NCI-H510A (cell line): ENCODE results near the gene RLN3.
"Not testable (repeated sequence)": the region's sequence is repeated elsewhere in the genome, so short reads cannot be mapped to it uniquely, and the experiment has no call there.

Source experiments
- DNase-seq: peaks from one replicate; lab custom pipeline; 2025; lab: John Stamatoyannopoulos, UW

The RLN3 gene

DNA sequence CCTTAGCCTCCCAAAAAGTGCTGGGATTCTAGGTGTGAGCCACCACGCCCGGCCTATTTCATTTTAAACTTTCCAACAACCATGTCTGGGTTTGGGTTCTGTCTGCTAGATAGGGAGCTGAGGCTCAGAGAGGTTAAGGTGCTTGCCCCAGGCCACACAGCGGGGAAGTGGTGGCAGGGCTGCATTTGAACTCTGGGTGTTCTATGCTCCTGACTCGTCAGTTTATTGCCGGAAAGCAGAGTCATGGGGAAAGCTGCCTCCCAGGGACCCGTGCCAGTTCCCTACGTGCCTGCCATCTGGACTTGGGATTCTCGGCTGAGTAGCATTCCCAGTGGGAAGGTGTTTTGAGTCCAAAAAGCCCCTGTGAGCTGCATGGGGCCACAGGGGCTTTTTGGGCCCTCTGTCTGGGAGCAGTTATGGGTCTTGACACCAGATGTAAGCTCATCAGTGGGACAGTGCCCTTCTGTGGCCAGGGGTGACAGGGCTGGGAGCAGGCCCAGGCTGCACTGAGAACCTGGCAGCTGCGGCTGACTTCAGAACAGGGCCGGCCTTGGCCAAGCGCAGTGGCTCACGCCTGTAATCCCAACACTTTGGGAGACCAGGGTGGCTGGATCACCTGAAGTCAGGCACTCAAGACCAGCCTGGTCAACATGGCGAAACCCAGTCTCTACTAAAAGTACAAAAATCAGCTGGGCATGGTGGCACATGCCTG, 32.8 kb upstream of the RLN3 start:
- no peak for DNase-seq

DNA sequence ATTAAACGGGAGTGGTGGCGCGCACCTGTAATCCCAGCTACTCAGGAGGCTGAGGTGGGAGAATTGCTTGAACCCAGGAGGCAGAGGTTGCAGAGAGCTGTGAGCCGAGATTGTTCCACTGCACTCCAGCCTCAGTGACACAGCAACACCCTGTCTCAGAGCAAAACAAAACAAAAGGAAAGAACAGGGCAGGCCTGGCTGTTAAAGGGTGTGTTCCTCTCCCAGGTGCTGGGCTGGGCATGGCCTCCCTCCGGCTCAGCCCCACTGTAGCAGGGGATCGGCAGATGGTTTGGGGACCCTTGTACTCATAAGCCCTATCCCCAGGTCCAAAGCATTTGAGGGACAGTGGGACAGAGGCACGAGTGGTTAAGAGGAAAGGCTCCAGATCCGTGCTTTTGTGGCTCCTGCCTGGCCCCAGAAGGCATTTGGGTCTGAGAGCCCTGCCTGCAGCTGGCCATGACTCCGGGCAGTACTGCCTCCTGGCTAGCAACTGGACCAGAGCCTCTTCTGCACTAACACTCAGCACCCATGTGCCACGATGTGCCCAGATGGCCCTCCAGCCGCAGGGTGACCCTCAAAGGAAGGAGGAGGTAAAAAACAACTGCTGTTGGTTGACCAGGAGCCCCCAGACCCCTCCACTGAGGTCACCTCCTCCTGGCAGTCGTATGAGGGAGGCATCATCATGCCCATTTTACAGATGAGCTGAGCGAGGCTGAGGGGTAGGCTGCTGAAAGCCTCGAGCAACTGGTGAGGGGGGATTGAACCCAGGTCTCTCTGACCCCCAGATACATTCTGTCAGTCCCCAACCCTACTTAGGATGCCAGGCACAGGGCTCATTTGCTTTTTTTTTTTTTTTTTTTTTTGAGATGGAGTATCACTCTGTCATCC, 31.8 kb upstream of the RLN3 start:
- DNase-seq, result no peak

DNA sequence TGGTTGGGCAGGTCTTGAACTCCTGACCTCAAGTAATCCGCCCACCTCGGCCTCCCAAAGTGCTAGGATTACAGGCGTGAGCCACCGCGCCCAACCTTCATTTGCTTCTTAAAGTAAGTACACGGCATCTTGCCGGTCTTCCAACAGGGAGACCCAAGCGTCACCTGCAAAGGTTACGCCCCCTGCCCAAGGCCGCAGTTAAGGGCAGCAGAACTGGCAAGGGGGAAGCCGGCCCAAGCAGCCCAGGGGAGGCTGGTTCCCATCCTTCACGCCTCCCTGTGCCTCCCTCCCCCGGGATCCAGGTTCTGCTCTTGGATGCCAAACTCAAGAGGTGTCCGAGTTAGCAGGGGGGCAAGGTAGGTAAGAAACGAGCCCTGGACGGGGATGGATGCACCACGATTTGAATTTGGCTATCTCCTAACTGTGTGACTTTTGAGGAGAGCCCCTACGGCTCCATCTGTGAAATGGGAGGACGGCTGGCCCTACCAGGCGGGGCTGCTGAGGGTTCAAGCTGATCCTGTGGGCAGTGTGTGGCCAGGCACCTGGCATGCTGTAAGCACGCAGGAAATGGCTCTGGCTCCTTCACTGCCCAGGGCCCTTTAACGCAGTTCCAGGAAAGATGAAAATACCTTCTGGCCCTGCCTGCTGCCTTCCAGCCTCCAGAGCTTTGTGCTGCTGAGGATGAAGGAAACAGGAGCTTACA, 30.9 kb upstream of the RLN3 start:
- DNase-seq, result no peak

DNA sequence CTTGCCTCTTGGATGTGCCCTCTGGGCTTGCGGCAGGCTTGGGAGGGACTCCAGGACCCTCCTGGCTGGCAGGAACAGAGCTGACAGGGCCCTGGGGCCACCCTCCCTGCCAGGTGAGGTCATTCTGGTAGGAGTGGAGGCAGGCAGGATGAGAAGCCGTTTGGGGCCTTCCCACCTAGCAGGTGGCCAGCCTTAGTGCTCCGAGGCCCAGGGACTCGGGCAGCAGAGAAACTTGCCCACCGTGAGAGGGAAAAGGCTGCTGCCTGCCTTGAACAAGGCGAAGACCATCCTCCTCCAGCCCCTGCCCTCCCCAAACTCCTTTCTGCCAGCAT, 30.4 kb upstream of the RLN3 start:
- DNase-seq, result no peak

DNA sequence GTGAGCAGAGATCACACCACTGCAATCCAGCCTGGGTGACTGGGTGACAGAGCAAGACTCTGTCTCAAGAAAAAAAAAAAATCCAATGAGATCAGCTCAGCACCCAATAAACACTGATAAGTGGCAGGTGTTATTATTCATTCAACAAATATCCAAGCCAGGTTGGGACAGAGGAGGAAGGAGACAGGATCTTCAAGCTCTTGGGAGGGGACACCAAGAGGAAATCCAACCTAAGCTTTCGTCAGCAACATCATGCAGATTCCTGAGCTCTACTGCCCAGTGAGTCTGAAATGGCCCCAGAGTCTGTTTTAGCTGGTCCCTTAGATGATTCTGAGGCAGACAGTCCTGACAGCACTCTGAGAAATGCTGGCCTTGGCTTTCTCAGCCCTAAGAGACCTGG, 29.5 kb upstream of the RLN3 start:
- DNase-seq, result no peak

DNA sequence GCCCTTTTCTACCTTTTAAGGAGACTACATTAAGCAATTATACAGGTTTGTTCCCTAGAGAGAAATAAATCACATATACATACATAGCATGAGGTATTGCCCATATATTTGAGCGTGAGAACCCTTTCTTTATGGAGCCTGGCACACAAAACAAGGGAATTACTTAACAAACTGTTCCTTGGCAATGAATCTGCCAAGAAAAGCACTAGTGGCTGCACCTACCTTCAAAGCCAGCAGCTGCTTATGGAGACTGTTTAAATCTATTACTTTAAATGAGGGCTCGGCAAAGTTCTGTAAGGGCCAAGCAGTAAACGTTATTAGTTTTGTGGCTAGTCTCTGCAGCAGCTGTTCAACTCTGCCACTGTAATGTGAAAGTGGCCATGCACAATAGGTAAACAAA, 28.9 kb upstream of the RLN3 start:
- no peak for DNase-seq

DNA sequence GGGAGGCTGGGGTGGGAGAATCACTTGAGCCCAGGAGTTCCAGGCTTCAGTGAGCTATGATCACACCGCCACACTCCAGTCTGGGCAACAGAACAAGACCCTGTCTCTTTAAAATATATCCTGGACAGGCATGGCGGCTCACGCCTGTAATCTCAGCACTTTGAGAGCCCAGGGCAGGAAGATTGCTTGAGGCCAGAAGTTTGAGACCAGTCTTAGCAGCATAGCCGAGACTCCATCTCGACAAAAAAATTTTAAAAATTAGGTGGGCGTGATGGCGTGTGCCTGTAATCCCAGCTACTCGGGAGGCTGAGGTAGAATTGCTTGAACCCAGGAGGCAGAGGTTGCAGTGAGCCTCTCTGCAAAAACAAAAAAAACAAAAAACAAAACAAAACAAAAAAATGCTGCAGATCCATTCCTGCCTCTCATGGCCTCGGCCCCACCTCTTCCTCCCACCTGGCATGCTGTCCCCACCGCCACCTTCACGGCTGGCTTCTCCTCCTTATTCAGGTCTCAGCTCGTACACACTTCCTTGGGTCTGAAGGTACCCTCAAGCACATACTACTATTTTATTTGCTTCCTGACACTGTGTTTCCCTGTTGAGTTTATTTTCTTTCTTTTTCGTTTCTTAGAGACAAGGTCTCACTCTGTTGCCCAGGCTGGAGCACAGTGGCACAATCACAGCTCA, 27.1 kb upstream of the RLN3 start:
- DNase-seq, result no peak

DNA sequence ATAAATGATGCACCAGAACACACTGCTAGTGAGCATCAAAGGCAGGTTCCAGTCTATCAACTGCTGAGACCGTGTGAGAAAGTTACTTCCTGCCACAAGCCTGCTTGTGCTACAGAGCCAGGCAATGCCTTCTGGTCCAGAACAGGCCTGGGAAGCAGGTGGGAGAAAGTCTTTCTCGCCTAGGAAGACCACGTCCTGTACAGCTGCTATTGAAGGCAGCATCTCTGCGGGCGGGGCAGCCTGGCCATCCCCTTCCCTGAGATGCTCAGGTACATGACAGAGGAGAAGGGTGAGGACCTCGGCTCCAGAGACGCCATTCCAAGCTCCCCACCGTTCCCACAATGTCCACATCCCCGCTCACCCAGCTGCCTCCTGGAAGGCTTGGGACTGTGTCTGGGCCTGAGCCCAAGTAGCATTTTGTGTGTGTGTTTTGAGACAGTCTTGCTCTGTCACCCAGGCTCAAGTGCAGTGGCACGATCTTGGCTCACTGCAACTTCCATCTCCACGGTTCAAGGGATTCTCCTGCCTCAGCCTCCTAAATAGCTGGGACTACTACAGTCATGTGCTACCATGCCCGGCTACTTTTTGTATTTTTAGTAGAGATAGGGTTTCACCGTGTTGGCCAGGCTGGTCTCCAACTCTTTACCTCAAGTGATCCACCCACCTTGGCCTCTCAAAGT, 25.2 kb upstream of the RLN3 start:
- DNase-seq, result no peak

DNA sequence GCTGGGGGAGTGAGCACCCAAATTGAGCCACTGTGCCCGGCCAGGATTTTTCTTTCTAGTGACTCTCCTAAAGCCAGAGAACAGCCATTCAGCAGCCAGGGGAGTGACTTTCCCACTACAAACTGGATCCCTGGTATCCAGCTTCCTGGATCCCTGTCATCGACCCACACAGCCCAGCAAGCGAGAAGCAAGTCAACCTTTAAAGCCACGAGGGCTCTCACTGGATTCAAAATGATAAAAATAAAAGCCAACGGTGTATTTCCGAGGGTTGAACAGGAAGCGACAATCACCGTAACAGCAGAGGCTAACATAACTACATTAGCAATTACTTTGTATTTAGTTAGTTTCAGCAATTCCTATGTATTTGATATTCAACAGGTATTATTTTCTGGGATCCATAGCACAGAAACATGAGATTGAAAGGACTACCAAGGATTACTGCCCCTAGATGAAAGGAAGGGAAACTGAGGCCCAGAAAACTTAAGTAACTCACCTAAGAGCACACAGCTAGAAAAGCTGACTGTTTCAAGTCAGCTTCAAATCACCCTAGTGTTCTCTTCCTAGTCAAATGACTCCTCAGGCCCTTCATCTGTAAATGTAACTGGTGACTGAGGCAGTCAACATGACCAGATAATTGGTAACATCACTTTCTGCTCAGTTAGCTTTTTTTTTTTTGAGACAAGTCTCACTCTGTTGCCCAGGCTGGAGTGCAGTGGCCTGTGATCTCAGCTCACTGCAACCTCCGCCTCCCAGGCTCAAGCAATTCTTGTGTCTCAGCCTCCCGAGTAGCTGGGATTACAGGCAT, 24.5 kb upstream of the RLN3 start:
- DNase-seq, result no peak

DNA sequence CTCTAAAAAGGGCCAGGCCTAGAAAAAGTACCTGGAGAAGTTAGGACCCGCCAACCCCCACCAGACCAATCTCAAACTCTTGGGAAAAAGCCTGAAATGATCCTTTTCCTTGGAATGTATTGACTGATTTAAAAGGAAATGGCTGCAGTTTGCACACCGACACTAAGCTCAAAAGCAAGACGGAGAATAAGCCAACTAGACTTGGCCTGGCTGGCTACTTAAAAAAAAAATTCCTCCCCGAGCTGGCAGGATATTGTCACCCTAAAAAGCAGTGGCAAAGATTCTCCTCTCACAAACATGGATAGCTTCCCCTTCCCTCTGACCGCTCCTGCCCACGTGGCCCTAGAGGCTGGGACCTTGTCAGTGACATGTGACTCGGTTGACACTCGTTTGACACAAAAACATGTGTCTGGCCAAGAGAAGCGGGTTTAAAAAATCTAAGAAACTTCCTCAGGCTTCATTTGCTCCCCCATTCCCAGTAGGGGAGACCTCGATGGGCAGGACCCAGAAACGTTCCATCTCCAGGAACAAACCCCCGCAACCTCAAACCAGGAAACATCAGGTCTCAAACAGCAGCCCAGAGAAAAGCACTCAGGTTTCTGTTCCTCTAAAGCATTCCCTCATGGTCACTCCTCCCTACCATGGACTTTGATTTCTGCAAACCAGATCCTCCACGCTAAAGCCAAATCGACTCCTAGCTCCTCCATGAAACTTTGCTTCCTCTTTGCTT, 23.2 kb upstream of the RLN3 start:
- DNase-seq, result no peak

DNA sequence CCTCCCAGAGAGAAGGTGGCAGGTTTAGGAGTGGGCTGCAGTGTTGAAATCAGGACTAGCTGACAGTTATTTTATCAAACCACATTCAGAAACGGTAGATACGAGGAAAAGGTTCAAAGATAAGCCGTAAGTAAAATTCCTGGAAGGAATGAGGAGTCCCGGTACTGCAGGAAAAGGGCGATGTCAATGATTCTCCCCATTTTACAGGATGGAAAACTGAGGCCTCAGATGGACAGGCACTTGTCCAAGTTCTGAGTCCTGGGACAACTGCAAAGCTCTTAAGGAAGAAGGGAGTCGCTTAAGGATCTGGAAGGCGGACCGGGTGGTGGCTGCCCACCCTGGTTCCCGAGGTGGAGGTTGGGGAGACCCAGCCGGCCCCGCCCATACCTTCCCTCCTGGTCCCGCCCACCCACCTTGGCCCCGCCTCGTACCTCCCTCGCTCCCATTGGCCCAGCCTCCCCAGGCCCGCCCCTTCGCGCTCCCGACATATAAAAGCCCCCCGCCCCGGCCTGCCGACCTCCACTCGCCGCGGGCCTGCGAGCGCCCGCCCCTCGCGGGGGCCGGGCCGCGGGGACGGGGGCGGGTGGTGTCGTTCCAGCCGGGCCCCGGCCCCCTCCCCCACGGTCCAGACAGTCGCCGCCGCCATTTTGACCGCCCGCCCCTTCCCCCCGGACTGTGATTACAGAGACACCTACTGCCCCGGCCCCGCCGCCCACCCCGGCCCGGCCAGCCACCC, 22.4 kb upstream of the RLN3 start:
- DNase-seq, result peak; percentile 66

DNA sequence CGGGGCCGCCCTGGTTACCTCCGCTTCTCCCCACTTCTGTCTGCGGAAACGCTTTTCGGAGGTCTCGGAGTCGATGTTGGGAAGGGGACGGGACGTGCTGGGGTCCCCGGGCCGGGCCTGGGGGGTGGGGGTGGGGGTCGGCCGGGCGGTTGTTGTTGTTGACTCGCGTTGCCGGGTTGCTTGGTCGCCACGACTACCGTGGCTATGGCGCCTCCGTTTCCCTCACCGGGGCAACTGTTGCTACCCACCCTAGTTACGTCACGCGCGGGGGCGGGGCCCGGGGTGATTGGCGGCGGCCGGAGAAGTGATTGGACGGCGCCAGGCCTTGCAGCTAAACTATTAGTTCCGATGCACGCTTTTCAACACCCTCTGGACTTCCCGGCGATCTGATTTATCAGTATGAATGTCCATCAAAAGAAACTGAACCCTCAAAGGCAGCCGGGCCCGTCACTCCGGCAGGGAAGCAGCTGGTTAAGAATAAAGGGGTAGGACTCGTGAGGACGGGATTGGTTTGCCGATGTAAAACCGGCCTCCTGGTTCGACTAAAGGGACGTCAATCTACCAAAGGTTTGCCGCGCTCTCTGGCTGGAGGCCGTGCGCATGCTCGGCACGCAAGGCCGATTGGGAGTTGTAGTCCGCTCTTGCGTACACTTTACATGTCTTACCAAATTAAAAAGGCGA, 21.7 kb upstream of the RLN3 start, which contains the start of gene RFX1:
Gene RFX1 (minus strand): TSS at position 236 of the 681 bp plus-strand sequence. CDS start 12,477 bp downstream, outside the sequence.
- peak; percentile 98 for DNase-seq

DNA sequence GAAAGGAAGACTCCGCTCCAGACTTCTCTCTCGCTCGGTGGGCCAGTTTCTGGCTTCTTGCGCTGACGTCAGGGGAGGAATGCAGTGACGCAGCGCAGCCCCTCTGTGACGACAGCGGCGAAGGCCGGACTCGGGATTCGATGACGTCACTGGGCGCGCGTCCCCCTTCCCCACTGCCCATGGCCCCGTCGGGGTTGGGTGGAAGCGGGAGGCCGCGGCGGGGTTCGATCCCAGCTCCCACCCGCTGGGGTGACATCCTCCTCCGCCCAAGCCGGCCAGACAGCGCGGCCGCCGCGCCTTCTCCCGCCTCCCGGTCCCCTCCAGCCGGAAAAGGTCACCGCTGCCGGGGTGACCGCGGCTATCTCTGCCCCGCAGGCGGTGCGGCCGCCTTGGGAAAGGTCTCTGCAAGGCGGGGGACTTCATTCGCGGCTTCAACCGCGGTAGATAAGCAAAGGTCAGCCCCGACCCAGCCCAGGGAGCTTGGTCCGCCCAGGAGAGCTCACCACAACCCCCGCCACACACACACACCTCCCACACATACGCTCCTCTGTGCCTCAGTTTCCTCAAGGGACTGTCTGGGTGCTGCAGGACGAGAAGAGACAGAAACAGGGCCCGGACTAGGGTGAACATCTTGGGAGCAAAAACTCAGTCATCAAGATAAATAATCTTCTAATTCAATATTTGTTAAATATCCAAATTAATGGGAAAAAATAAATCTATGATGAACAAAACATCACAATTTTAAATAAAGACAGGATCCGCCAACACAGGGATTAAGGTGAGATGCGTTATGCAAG, 21.0 kb upstream of the RLN3 start:
- peak; percentile 86 for DNase-seq

DNA sequence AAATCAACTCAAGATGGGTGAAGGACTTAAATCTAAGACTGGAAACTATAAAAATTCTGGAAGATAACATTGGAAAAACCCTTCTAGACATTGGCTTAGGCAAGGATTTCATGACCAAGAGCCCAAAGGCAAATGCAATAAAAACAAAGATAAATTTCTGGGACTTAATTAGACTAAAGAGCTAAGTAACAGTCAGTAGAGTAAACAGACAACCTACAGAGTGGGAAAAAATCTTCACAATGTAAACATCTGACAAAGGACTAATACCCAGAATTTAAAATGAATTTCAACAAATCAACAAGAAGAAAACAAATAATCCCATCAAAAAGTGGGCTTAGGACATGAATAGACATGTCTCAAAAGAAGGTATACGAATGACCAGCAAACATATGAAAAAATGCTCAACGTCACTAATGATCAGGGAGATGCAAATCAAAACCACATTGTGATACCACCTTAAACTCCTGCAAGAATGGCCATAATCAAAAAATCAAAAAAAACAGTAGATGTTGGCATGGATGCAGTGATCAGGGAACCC, 15.5 kb upstream of the RLN3 start:
- no peak for DNase-seq

DNA sequence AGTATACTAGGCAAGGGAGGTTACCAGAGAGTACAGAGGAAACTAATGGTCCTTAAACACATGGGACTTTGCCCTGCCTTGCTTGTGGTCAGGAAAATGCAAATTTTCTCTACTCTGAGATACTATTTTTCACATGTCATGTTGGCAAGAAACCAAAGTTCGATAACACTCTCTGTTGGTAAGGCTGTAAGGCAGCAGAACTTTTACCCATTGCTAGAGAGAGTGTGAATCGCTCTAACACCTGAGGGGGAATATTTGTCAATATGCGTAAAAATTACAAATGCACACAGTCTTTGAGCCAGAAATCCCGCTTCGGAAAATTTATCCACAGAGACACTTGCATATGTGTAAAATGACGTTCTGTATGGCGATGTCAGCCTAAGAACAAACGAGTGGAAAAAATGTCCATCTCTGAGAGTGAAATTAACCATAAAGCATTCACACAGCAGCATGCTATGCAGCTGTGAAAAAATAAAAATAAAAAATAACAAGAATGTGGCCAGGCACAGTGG, 12.4 kb upstream of the RLN3 start:
- no peak for DNase-seq

DNA sequence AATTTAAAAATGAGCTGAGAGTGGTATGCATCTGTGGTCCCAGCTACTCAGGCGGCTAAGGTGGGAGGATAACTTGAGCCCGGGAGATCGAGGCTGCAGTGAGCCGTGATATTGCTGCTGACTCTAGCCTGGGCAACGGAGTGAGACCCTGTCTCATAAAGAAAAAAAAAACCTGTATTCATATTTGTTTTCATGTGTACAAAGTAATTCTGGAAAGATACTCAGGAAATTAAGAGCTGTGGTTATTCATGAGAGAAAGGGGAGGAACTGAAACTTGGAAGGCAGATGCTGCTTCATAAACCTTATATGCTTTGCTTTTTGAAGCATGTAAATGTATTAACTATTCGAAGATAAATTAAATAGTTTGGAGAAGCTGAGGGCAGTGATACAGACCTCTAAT, 8.8 kb upstream of the RLN3 start:
- no peak for DNase-seq

DNA sequence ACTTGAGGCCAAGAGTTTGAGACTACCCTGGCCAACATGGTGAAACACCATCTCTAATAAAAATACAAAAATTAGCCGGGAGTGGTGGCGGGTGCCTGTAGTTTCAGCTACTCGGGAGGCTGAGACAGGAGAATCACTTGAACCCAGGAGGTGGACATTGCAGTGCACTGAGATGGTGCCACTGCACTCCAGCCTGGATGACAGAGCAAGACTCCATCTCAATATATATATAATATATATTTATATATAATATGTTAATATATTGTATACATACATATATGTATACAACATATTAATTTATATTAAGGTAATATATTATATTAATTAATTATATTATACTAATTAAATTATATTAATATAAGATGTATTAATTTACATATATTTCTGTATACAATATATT, 8.2 kb upstream of the RLN3 start:
- not testable (repeated sequence) for DNase-seq
